SK-N-SH (cell line): ENCODE results near the gene CRAT. TPM values are rescaled to one million over a fixed set of nuclear protein-coding genes. Genes with fewer than 3 reads are reported as not detected.

Experiments
- CTCF ChIA-PET: fragments of 300-600, 350-600 bp; formaldehyde crosslinking; extraction: SDS; loops from one replicate; lab custom pipeline; 2021; lab: Yijun Ruan, JAX
- POLR2A ChIA-PET: fragments of 350-600 bp; sonication (Branson Sonifier 250); formaldehyde crosslinking; extraction: SDS; loops from one replicate; lab custom pipeline; 2020; ENCODE audit warnings: antibody characterized with exemption, inconsistent platforms; lab: Yijun Ruan, JAX
- DNase-seq: peaks from one replicate; pipeline ENCODE4 v3.0.0; 2012
- H2AFZ ChIP-seq: fragments of 200-600 bp; sonication (generic); 2 replicates; pipeline ENCODE4 v1.8.1; 2016; ENCODE audit warnings: antibody characterized with exemption, mild to moderate bottlenecking, low read depth
- H3F3A ChIP-seq: fragments of 200-600 bp; sonication (generic); replicated peaks from 2 replicates; pipeline ENCODE3; 2016; ENCODE audit warnings: antibody characterized with exemption, mild to moderate bottlenecking; ENCODE audit not compliant: insufficient read depth
- H3K27ac ChIP-seq, 2 experiments: fragments of 200-500 bp in 1 of 2; fragments of 200-600 bp in 1 of 2; sonication (Bioruptor generic) in 1 of 2; sonication (generic), shearing (Covaris generic) in 1 of 2; 2 replicates each; pipeline versions ENCODE4 v1.5.1 to v1.6.1; 2014 to 2016; ENCODE audit warnings: low read depth in 2 of 2, inconsistent platforms in 1 of 2, low read length in 1 of 2, mild to moderate bottlenecking in 1 of 2, mixed read lengths in 1 of 2
- H3K27me3 ChIP-seq: fragments of 200-600 bp; sonication (generic), shearing (Covaris generic); 2 replicates; pipeline ENCODE4 v1.6.1; 2016; ENCODE audit warnings: mixed run types; ENCODE audit not compliant: insufficient read depth
- H3K36me3 ChIP-seq, 2 experiments: fragments of 200-500 bp in 1 of 2; fragments of 200-600 bp in 1 of 2; sonication (Bioruptor generic) in 1 of 2; sonication (generic) in 1 of 2; replicated peaks in 1 of 2; 2 replicates each; pipeline versions ENCODE3 to v1.5.1; 2014 to 2016; ENCODE audit warnings: low read length in 1 of 2, mild to moderate bottlenecking in 1 of 2; ENCODE audit not compliant: insufficient read depth in 2 of 2, control insufficient read depth in 1 of 2
- H3K4me1 ChIP-seq, 2 experiments: fragments of 200-500 bp in 1 of 2; fragments of 200-600 bp in 1 of 2; sonication (Bioruptor generic) in 1 of 2; sonication (generic), shearing (Covaris generic) in 1 of 2; 2 replicates each; pipeline versions ENCODE4 v1.5.1 to v1.6.1; 2014 to 2016; ENCODE audit warnings: low read depth in 1 of 2, low read length in 1 of 2, mixed run types in 1 of 2; ENCODE audit not compliant: insufficient read depth in 2 of 2, control insufficient read depth in 1 of 2
- H3K4me2 ChIP-seq: fragments of 200-600 bp; sonication (generic), shearing (Covaris generic); 2 replicates; pipeline ENCODE4 v1.6.1; 2017; ENCODE audit warnings: mixed run types
- H3K4me3 ChIP-seq, 2 experiments: fragments of 200-500 bp in 1 of 2; fragments of 200-600 bp in 1 of 2; sonication (Bioruptor generic) in 1 of 2; sonication (generic), shearing (Covaris generic) in 1 of 2; 2 replicates each; pipeline versions ENCODE4 v1.5.1 to v1.8.1; 2014 to 2016; ENCODE audit warnings: low read depth in 2 of 2, inconsistent platforms in 1 of 2, low read length in 1 of 2, mild to moderate bottlenecking in 1 of 2, mixed read lengths in 1 of 2, moderate library complexity in 1 of 2
- H3K79me2 ChIP-seq: fragments of 200-600 bp; sonication (generic); 2 replicates; pipeline ENCODE4 v1.8.1; 2017; ENCODE audit warnings: mild to moderate bottlenecking; ENCODE audit not compliant: insufficient read depth
- H3K9ac ChIP-seq: fragments of 200-600 bp; sonication (generic); 2 replicates; pipeline ENCODE4 v1.6.1; 2017; ENCODE audit warnings: mixed run types
- H3K9me2 ChIP-seq: fragments of 200-600 bp; sonication (generic); 2 replicates; pipeline ENCODE4 v1.6.1; 2017; ENCODE audit warnings: mixed run types
- H3K9me3 ChIP-seq: fragments of 200-600 bp; sonication (generic); 2 replicates; pipeline ENCODE4 v1.6.1; 2017; ENCODE audit warnings: mixed run types, mild to moderate bottlenecking, moderate library complexity
- H4K20me1 ChIP-seq: fragments of 200-600 bp; sonication (generic); 2 replicates; pipeline ENCODE4 v1.6.1; 2017; ENCODE audit warnings: mild to moderate bottlenecking, mixed run types; ENCODE audit not compliant: insufficient read depth
- CHD2 ChIP-seq: fragments of 150-350 bp; IDR thresholded peaks from 2 replicates; pipeline ENCODE4 v1.6.1; 2018; ENCODE audit warnings: low read length; ENCODE audit not compliant: partially characterized antibody
- CTCF ChIP-seq: fragments of 200-600 bp; sonication (generic); IDR thresholded peaks from 2 replicates; pipeline ENCODE4 v1.6.1; 2017; ENCODE audit warnings: antibody characterized with exemption, mild to moderate bottlenecking, moderate library complexity
- ELF1 ChIP-seq: IDR thresholded peaks from 2 replicates; pipeline ENCODE4 v1.4.0; 2012
- EP300 ChIP-seq, 2 experiments: IDR thresholded peaks; 2 replicates each; pipeline versions ENCODE4 v1.4.0 to v1.6.1; 2012; ENCODE audit warnings: borderline replicate concordance in 1 of 2, low read depth in 1 of 2, low read length in 1 of 2
- EZH2phosphoT487 ChIP-seq: fragments of 200-600 bp; sonication (generic); IDR thresholded peaks from 2 replicates; pipeline ENCODE4 v1.6.1; 2017; ENCODE audit warnings: low read depth, mixed run types, mild to moderate bottlenecking, antibody characterized with exemption, moderate library complexity, borderline replicate concordance
- FOSL2 ChIP-seq: IDR thresholded peaks from 2 replicates; pipeline ENCODE4 v1.4.0; 2012; ENCODE audit warnings: low read depth, mild to moderate bottlenecking, moderate library complexity, borderline replicate concordance
- FOXJ3 ChIP-seq: sonication (generic); formaldehyde crosslinking; IDR thresholded peaks from 2 replicates; pipeline ENCODE4 v1.5.1; 2020; ENCODE audit warnings: mild to moderate bottlenecking, missing genetic modification reagents
- FOXM1 ChIP-seq: IDR thresholded peaks from 2 replicates; pipeline ENCODE4 v1.4.0; 2012; ENCODE audit warnings: low read depth, mild to moderate bottlenecking
- GATA2 ChIP-seq: sonication (generic); formaldehyde crosslinking; IDR thresholded peaks from 2 replicates; pipeline ENCODE4 v1.5.0; 2020; ENCODE audit warnings: mild to moderate bottlenecking, missing genetic modification reagents
- IRF3 ChIP-seq: fragments of 150-350 bp; IDR thresholded peaks from 2 replicates; pipeline ENCODE4 v1.6.1; 2016; ENCODE audit warnings: mild to moderate bottlenecking, low read depth, low read length
- NFIC ChIP-seq: IDR thresholded peaks from 2 replicates; pipeline ENCODE4 v1.4.0; 2012; ENCODE audit warnings: borderline replicate concordance
- NRF1 ChIP-seq: IDR thresholded peaks from 2 replicates; pipeline ENCODE4 v1.6.1; 2012; ENCODE audit warnings: low read depth, mild to moderate bottlenecking, low read length
- REST ChIP-seq: IDR thresholded peaks from 2 replicates; pipeline ENCODE4 v1.6.1; 2012; ENCODE audit warnings: mild to moderate bottlenecking, low read depth, low read length, moderate library complexity
- RFX5 ChIP-seq: IDR thresholded peaks from 2 replicates; pipeline ENCODE4 v1.6.1; 2012; ENCODE audit warnings: mild to moderate bottlenecking, improper control_type of control experiment, low read length
- SIN3A ChIP-seq: IDR thresholded peaks from 2 replicates; pipeline ENCODE4 v1.6.1; 2012; ENCODE audit warnings: low read depth, mild to moderate bottlenecking, low read length, moderate library complexity, borderline replicate concordance
- SMC3 ChIP-seq: IDR thresholded peaks from 2 replicates; pipeline ENCODE4 v1.6.1; 2012; ENCODE audit warnings: low read depth, low read length, improper control_type of control experiment
- TAF1 ChIP-seq: IDR thresholded peaks from 2 replicates; pipeline ENCODE4 v1.6.1; 2012; ENCODE audit warnings: low read depth, mild to moderate bottlenecking, low read length, moderate library complexity, borderline replicate concordance
- TCF12 ChIP-seq: IDR thresholded peaks from 2 replicates; pipeline ENCODE4 v1.4.0; 2012
- USF2 ChIP-seq: fragments of 150-350 bp; IDR thresholded peaks from 2 replicates; pipeline ENCODE4 v1.6.1; 2017; ENCODE audit warnings: antibody characterized with exemption, low read length, low read depth, borderline replicate concordance
- ZBTB33 ChIP-seq: IDR thresholded peaks from 2 replicates; pipeline ENCODE4 v1.4.0; 2012; ENCODE audit warnings: low read depth, borderline replicate concordance
- WGBS: methylation state at CpG from one replicate; pipeline ENCODE4 v1.1.6; 2017; ENCODE audit warnings: low lambda C conversion rate; 5-methylcytosine and 5-hydroxymethylcytosine counted together
- polyA plus RNA-seq, 3 experiments: library from polyadenylated mRNA; depleted of rRNA; stranded (reverse); fragments of >200 nt; gene quantifications; 2 replicates each; pipeline ENCODE4 v1.2.3, GENCODE V29; 2012

Gene CRAT
- polyA plus RNA-seq, 1 of the 3 experiments (the other 2 are of a cell fraction), result 44.5 TPM

- H3K27ac ChIP-seq, result peak overlapping the region; percentile 41 to 62; a peak in 3 of 4 replicates
- H3K4me2 ChIP-seq, result peak overlapping the region; percentile 100
- H3K79me2 ChIP-seq, result peaks cover 60% of the 10 kb centered on the region
- peaks cover 11 to 19% of the 10 kb centered on the region in 2 experiments; a peak in 2 of 4 replicates for H3K4me1 ChIP-seq
- H3K9me3 ChIP-seq, result no peaks in the 10 kb centered on the region
- H3F3A ChIP-seq, result peaks cover 10% of the 10 kb centered on the region
- 17% methylated on average over 16 of the region's 64 CpGs for WGBS
- peak overlapping the region; percentile 92 for H3K9ac ChIP-seq
- ChIA-PET CTCF (interaction anchor here (1.5 to 8.4 kb wide), 2 partner anchors 21 to 514 kb away, joined by 4 to 52 read pairs; no protein-coding TSS in a partner anchor), POLR2A (interaction anchor here (1.1 to 2.0 kb wide), 2 partner anchors 21 to 22 kb away, joined by 4 to 5 read pairs; no protein-coding TSS in a partner anchor)
- no peak for DNase-seq
- peak overlapping the region; percentile 88 to 91 for H3K4me3 ChIP-seq
- no peaks in the 10 kb centered on the region for H3K9me2 ChIP-seq
- H2AFZ ChIP-seq, result peak overlapping the region; percentile 89
- H3K27me3 ChIP-seq, result no peaks in the 10 kb centered on the region
- no peak for TF ChIP-seq TAF1
- TF ChIP-seq SIN3A, result no peak
- no peak for TF ChIP-seq FOSL2
- TF ChIP-seq CHD2, result no peak
- no peak for TF ChIP-seq REST
- TF ChIP-seq SMC3, result no peak
- TF ChIP-seq GATA2 (CRISPR knock-in tag), result no peak
- no peak for TF ChIP-seq ZBTB33
- no peak for TF ChIP-seq EP300 (IDR thresholded peaks at IDR 0.05; ENCODE audit: borderline replicate concordance in 1 of 2, low read depth in 1 of 2, low read length in 1 of 2)
- no peak for TF ChIP-seq FOXJ3
- no peak for TF ChIP-seq USF2
- no peak for TF ChIP-seq IRF3
- TF ChIP-seq RFX5, result no peak
- no peak for TF ChIP-seq NRF1
- no peak for TF ChIP-seq TCF12
- TF ChIP-seq CTCF, result no peak; the same call in 1 of the 2 replicates
- TF ChIP-seq EZH2phosphoT487, result no peak
- TF ChIP-seq FOXM1, result no peak
- no peak for TF ChIP-seq ELF1
- no peak for TF ChIP-seq NFIC
- H4K20me1 ChIP-seq, result no peaks in the 10 kb centered on the region
- peaks cover 0 to 9% of the 10 kb centered on the region in 2 experiments for H3K36me3 ChIP-seq
These were observed 447 bp downstream of the CRAT start for GRCh38 chr9:129109952-129110739.
